Subcutaneous abdominal adipose tissue (tissue), 5 donors: ENCODE measurements around the gene MEPCE.
A peak's percentile ranks its signal among the peaks of the same experiment; 100 is the strongest.
"Not testable (repeated sequence)": the region's sequence is repeated elsewhere in the genome, so short reads cannot be mapped to it uniquely, and the experiment has no call there.

ENCODE experiments used
- H3K27ac ChIP-seq: one replicate; pipeline ENCODE4 v1.7.0; 2013; ENCODE audit warnings: low read depth, mild to moderate bottlenecking, inconsistent platforms, low read length, moderate library complexity
- H3K27me3 ChIP-seq, 5 donors: one replicate each; pipeline ENCODE4 v1.7.0; 2013; ENCODE audit warnings: low read length in 5 of 5, inconsistent platforms in 1 of 5; ENCODE audit not compliant: control insufficient read depth in 5 of 5, insufficient read depth in 4 of 5
- H3K36me3 ChIP-seq, 5 donors: one replicate each; pipeline ENCODE4 v1.7.0; 2013; ENCODE audit warnings: low read length in 5 of 5; ENCODE audit not compliant: control insufficient read depth in 5 of 5, insufficient read depth in 5 of 5
- H3K4me1 ChIP-seq, 5 donors: one replicate each; pipeline ENCODE4 v1.7.0; 2013; ENCODE audit warnings: low read length in 5 of 5, mild to moderate bottlenecking in 3 of 5, moderate library complexity in 1 of 5; ENCODE audit not compliant: control insufficient read depth in 5 of 5, insufficient read depth in 5 of 5
- H3K4me3 ChIP-seq, 5 donors: one replicate each; pipeline ENCODE4 v1.7.0; 2013; ENCODE audit warnings: low read length in 5 of 5, low read depth in 1 of 5
- H3K9ac ChIP-seq, 5 donors: one replicate each; pipeline ENCODE4 v1.7.0; 2013; ENCODE audit warnings: low read length in 5 of 5, mild to moderate bottlenecking in 4 of 5, moderate library complexity in 3 of 5
- H3K9me3 ChIP-seq, 5 donors: one replicate each; pipeline ENCODE4 v1.7.0; 2013; ENCODE audit warnings: low read length in 5 of 5; ENCODE audit not compliant: control insufficient read depth in 5 of 5
- donor health status: healthy.
- donor health status: healthy.
- donor health status: healthy.
- donor health status: healthy.
- donor health status: healthy.

MEPCE gene

GRCh38 chr7:100441641-100442535 lies 12.3 kb downstream of the MEPCE start:
- Histone ChIP-seq H3K27me3 (no peaks in the 10 kb centered on the region), H3K27ac (no peak overlapping the region), H3K9me3 (no peaks in the 10 kb centered on the region), H3K9ac (no peak overlapping the region), H3K36me3 (no peaks in the 10 kb centered on the region), H3K4me3 (no peak overlapping the region), H3K4me1 (peaks cover 0 to 33% (median 19%) of the 10 kb centered on the region in 5 donors)

- Histone ChIP-seq H3K4me3 (no peak overlapping the region), H3K36me3 (no peaks in the 10 kb centered on the region), H3K27me3 (no peaks in the 10 kb centered on the region), H3K4me1 (peaks cover 0 to 33% (median 16%) of the 10 kb centered on the region in 5 donors), H3K27ac (peak overlapping the region; percentile 78), H3K9me3 (no peaks in the 10 kb centered on the region), H3K9ac (peak overlapping the region in 1 of 5 donors; percentile 30)
Observed at GRCh38 chr7:100443096-100443840, 13.6 kb downstream of the MEPCE start.

- peak overlapping the region in 1 of 5 donors; percentile 14 for H3K4me3 ChIP-seq
- no peaks in the 10 kb centered on the region for H3K27me3 ChIP-seq
- peaks cover 0 to 35% (median 16%) of the 10 kb centered on the region in 5 donors for H3K4me1 ChIP-seq
- no peaks in the 10 kb centered on the region for H3K9me3 ChIP-seq
- no peaks in the 10 kb centered on the region for H3K36me3 ChIP-seq
- peak overlapping the region in 2 of 5 donors; percentile 8 to 35 for H3K9ac ChIP-seq
- H3K27ac ChIP-seq = peak overlapping the region; percentile 78
Observed at GRCh38 chr7:100444311-100445278, 15.0 kb downstream of the MEPCE start.

GRCh38 chr7:100446040-100446439 lies 16.4 kb downstream of the MEPCE start:
- Histone ChIP-seq H3K27ac (no peak overlapping the region), H3K4me1 (peaks cover 0 to 45% (median 26%) of the 10 kb centered on the region in 5 donors)

GRCh38 chr7:100447363-100447762 lies 17.7 kb downstream of the MEPCE start:
- H3K4me3 ChIP-seq, H3K36me3 ChIP-seq, H3K27ac ChIP-seq, H3K27me3 ChIP-seq, H3K9me3 ChIP-seq, H3K9ac ChIP-seq: not testable (repeated sequence)
- H3K4me1 ChIP-seq = peaks cover 0 to 45% (median 26%) of the 10 kb centered on the region in 5 donors

More at GRCh38 chr7:100446040-100446439, 16.4 kb downstream of the MEPCE start:
- Histone ChIP-seq H3K9me3 (no peaks in the 10 kb centered on the region), H3K9ac (peak overlapping the region in 1 of 5 donors; percentile 31), H3K27me3 (no peaks in the 10 kb centered on the region), H3K36me3 (no peaks in the 10 kb centered on the region), H3K4me3 (no peak overlapping the region)

GRCh38 chr7:100449190-100449795 lies 19.7 kb downstream of the MEPCE start:
- Histone ChIP-seq H3K4me1 (peaks cover 0 to 29% (median 22%) of the 10 kb centered on the region in 5 donors), H3K4me3 (no peak overlapping the region), H3K27ac (no peak overlapping the region), H3K9ac (peak overlapping the region in 1 of 5 donors; percentile 41), H3K27me3 (no peaks in the 10 kb centered on the region), H3K36me3 (no peaks in the 10 kb centered on the region), H3K9me3 (no peaks in the 10 kb centered on the region)

- H3K9ac ChIP-seq = no peak overlapping the region
Observed at GRCh38 chr7:100452513-100452912, 22.9 kb downstream of the MEPCE start.

GRCh38 chr7:100453854-100454253 lies 24.2 kb downstream of the MEPCE start:
- not testable (repeated sequence) for H3K27me3 ChIP-seq, H3K36me3 ChIP-seq, H3K9me3 ChIP-seq, H3K27ac ChIP-seq, H3K4me3 ChIP-seq, H3K9ac ChIP-seq
- H3K4me1 ChIP-seq = peaks cover 0 to 18% (median 10%) of the 10 kb centered on the region in 5 donors

More at GRCh38 chr7:100452513-100452912, 22.9 kb downstream of the MEPCE start:
- H3K4me1 ChIP-seq = peaks cover 0 to 18% (median 10%) of the 10 kb centered on the region in 5 donors
- H3K4me3 ChIP-seq = no peak overlapping the region
- H3K27ac ChIP-seq = no peak overlapping the region
- H3K9me3 ChIP-seq = no peaks in the 10 kb centered on the region
- H3K27me3 ChIP-seq = no peaks in the 10 kb centered on the region
- peaks cover 0 to 6% (median 0%) of the 10 kb centered on the region in 5 donors for H3K36me3 ChIP-seq

- H3K9ac ChIP-seq = no peak overlapping the region
- H3K4me1 ChIP-seq = peaks cover 0 to 13% (median 7%) of the 10 kb centered on the region in 5 donors
- no peak overlapping the region for H3K4me3 ChIP-seq
- H3K27me3 ChIP-seq = no peaks in the 10 kb centered on the region
- peaks cover 0 to 10% (median 0%) of the 10 kb centered on the region in 5 donors for H3K36me3 ChIP-seq
- no peaks in the 10 kb centered on the region for H3K9me3 ChIP-seq
- no peak overlapping the region for H3K27ac ChIP-seq
Observed at GRCh38 chr7:100455206-100455605, 25.6 kb downstream of the MEPCE start.
